Activated T-cell treated with anti-CD3 and anti-CD28 coated beads, Interleukin-2, amount 50 U/mL, for 24 hours (primary cell): Measurements from ENCODE around the gene EMC9.

Source experiments
- DNase-seq: peaks from one replicate; pipeline ENCODE4 v3.0.0-alpha.2; 2020
- H3K27ac Mint-ChIP-seq: 2 replicates; pipeline ENCODE4 v1.8.0; 2020; ENCODE audit warnings: mild to moderate bottlenecking, mixed read lengths
- H3K27me3 Mint-ChIP-seq: 2 replicates; pipeline ENCODE4 v1.8.0; 2020; ENCODE audit warnings: mixed read lengths
- H3K36me3 Mint-ChIP-seq: 2 replicates; pipeline ENCODE4 v1.8.0; 2020; ENCODE audit warnings: low read depth, mixed read lengths
- H3K4me1 Mint-ChIP-seq: 2 replicates; pipeline ENCODE4 v1.8.0; 2020; ENCODE audit warnings: low read depth, mixed read lengths
- H3K4me3 Mint-ChIP-seq: 2 replicates; pipeline ENCODE4 v1.8.0; 2020; ENCODE audit warnings: mild to moderate bottlenecking, moderate library complexity, mixed read lengths
- H3K9me3 Mint-ChIP-seq: 2 replicates; pipeline ENCODE4 v1.8.0; 2020; ENCODE audit warnings: mixed read lengths

EMC9 gene

GRCh38 chr14:24164518-24164991, 23.2 kb upstream of the EMC9 start:
- DNase-seq, result no peak
- H3K4me1 Mint-ChIP-seq, result peaks cover 67% of the 10 kb centered on the region
- peaks cover 94% of the 10 kb centered on the region for H3K36me3 Mint-ChIP-seq
- H3K27me3 Mint-ChIP-seq, result no peaks in the 10 kb centered on the region
- no peaks in the 10 kb centered on the region for H3K9me3 Mint-ChIP-seq
- H3K4me3 Mint-ChIP-seq, result no peak overlapping the region
- H3K27ac Mint-ChIP-seq, result peak overlapping the region; percentile 100

- H3K36me3 Mint-ChIP-seq, result peaks cover 95% of the 10 kb centered on the region
Observed at GRCh38 chr14:24162093-24162492, 20.7 kb upstream of the EMC9 start.

GRCh38 chr14:24160850-24161804, 19.7 kb upstream of the EMC9 start, which contains the start of gene IRF9:
Gene IRF9 (plus strand): TSS chr14:24161265. CDS start chr14:24162145, 880 bp downstream.
- Mint-ChIP-seq H3K4me3 (peak within 1 kb of the TSS; percentile 91), H3K27ac (peak within 1 kb of the TSS; percentile 100), H3K4me1 (peaks cover 57% of the 10 kb centered on the region), H3K36me3 (peaks cover 93% of the 10 kb centered on the region), H3K9me3 (no peaks in the 10 kb centered on the region), H3K27me3 (no peaks in the 10 kb centered on the region)
- DNase-seq, result peak; percentile 99

More at GRCh38 chr14:24162093-24162492, 20.7 kb upstream of the EMC9 start:
- peak overlapping the region; percentile 91 for H3K4me3 Mint-ChIP-seq
- peak overlapping the region; percentile 100 for H3K27ac Mint-ChIP-seq
- DNase-seq, result no peak
- peaks cover 63% of the 10 kb centered on the region for H3K4me1 Mint-ChIP-seq
- H3K9me3 Mint-ChIP-seq, result no peaks in the 10 kb centered on the region
- H3K27me3 Mint-ChIP-seq, result no peaks in the 10 kb centered on the region

- Mint-ChIP-seq H3K36me3 (peaks cover 92% of the 10 kb centered on the region), H3K9me3 (no peaks in the 10 kb centered on the region), H3K4me3 (no peak overlapping the region), H3K27me3 (no peaks in the 10 kb centered on the region), H3K27ac (peak overlapping the region; percentile 100), H3K4me1 (peaks cover 52% of the 10 kb centered on the region)
- no peak for DNase-seq
Observed at GRCh38 chr14:24160499-24160849, 19.1 kb upstream of the EMC9 start.

GRCh38 chr14:24159777-24160498, 18.5 kb upstream of the EMC9 start:
- H3K36me3 Mint-ChIP-seq, result peaks cover 92% of the 10 kb centered on the region
- DNase-seq, result no peak
- peaks cover 49% of the 10 kb centered on the region for H3K4me1 Mint-ChIP-seq
- H3K4me3 Mint-ChIP-seq, result no peak overlapping the region
- peak overlapping the region; percentile 100 for H3K27ac Mint-ChIP-seq
- H3K27me3 Mint-ChIP-seq, result no peaks in the 10 kb centered on the region
- no peaks in the 10 kb centered on the region for H3K9me3 Mint-ChIP-seq

- H3K27me3 Mint-ChIP-seq, result no peaks in the 10 kb centered on the region
- H3K36me3 Mint-ChIP-seq, result peaks cover 87% of the 10 kb centered on the region
- H3K4me3 Mint-ChIP-seq, result no peak overlapping the region
- peak overlapping the region; percentile 66 for H3K27ac Mint-ChIP-seq
- no peak for DNase-seq
- no peaks in the 10 kb centered on the region for H3K9me3 Mint-ChIP-seq
- H3K4me1 Mint-ChIP-seq, result peaks cover 27% of the 10 kb centered on the region
Observed at GRCh38 chr14:24157331-24157730, 15.9 kb upstream of the EMC9 start.

- peaks cover 22% of the 10 kb centered on the region for H3K4me1 Mint-ChIP-seq
- peaks cover 86% of the 10 kb centered on the region for H3K36me3 Mint-ChIP-seq
- H3K27ac Mint-ChIP-seq, result peak overlapping the region; percentile 66
- no peaks in the 10 kb centered on the region for H3K27me3 Mint-ChIP-seq
- no peak overlapping the region for H3K4me3 Mint-ChIP-seq
- no peaks in the 10 kb centered on the region for H3K9me3 Mint-ChIP-seq
- DNase-seq, result no peak
Observed at GRCh38 chr14:24156840-24157239, 15.4 kb upstream of the EMC9 start.

GRCh38 chr14:24155100-24155499, 13.7 kb upstream of the EMC9 start:
- Mint-ChIP-seq H3K9me3 (no peaks in the 10 kb centered on the region), H3K4me3 (no peak overlapping the region), H3K4me1 (peaks cover 15% of the 10 kb centered on the region), H3K27me3 (no peaks in the 10 kb centered on the region), H3K27ac (peak overlapping the region; percentile 73), H3K36me3 (peaks cover 86% of the 10 kb centered on the region)
- no peak for DNase-seq

GRCh38 chr14:24151404-24152080, 10.2 kb upstream of the EMC9 start:
- H3K4me1 Mint-ChIP-seq, result peaks cover 32% of the 10 kb centered on the region
- peaks cover 85% of the 10 kb centered on the region for H3K36me3 Mint-ChIP-seq
- no peak overlapping the region for H3K4me3 Mint-ChIP-seq
- H3K27ac Mint-ChIP-seq, result peak overlapping the region; percentile 20
- no peak for DNase-seq
- H3K9me3 Mint-ChIP-seq, result no peaks in the 10 kb centered on the region
- H3K27me3 Mint-ChIP-seq, result no peaks in the 10 kb centered on the region

GRCh38 chr14:24150993-24151392, 9.6 kb upstream of the EMC9 start:
- H3K36me3 Mint-ChIP-seq, result peaks cover 87% of the 10 kb centered on the region

GRCh38 chr14:24150567-24150966, 9.2 kb upstream of the EMC9 start:
- peaks cover 87% of the 10 kb centered on the region for H3K36me3 Mint-ChIP-seq
- H3K9me3 Mint-ChIP-seq, result no peaks in the 10 kb centered on the region
- H3K27ac Mint-ChIP-seq, result peak overlapping the region; percentile 74
- DNase-seq, result no peak
- H3K4me3 Mint-ChIP-seq, result no peak overlapping the region
- H3K27me3 Mint-ChIP-seq, result no peaks in the 10 kb centered on the region
- H3K4me1 Mint-ChIP-seq, result peaks cover 36% of the 10 kb centered on the region

More at GRCh38 chr14:24150993-24151392, 9.6 kb upstream of the EMC9 start:
- peak overlapping the region; percentile 74 for H3K27ac Mint-ChIP-seq
- H3K27me3 Mint-ChIP-seq, result no peaks in the 10 kb centered on the region
- H3K4me1 Mint-ChIP-seq, result peaks cover 32% of the 10 kb centered on the region
- DNase-seq, result no peak
- no peak overlapping the region for H3K4me3 Mint-ChIP-seq
- H3K9me3 Mint-ChIP-seq, result no peaks in the 10 kb centered on the region

GRCh38 chr14:24150061-24150460, 8.7 kb upstream of the EMC9 start:
- H3K36me3 Mint-ChIP-seq, result peaks cover 87% of the 10 kb centered on the region
- H3K4me3 Mint-ChIP-seq, result no peak overlapping the region
- H3K27me3 Mint-ChIP-seq, result no peaks in the 10 kb centered on the region
- H3K9me3 Mint-ChIP-seq, result no peaks in the 10 kb centered on the region
- no peak for DNase-seq
- peak overlapping the region; percentile 74 for H3K27ac Mint-ChIP-seq
- H3K4me1 Mint-ChIP-seq, result peaks cover 41% of the 10 kb centered on the region

- DNase-seq, result no peak
- peak overlapping the region; percentile 90 for H3K4me3 Mint-ChIP-seq
- no peaks in the 10 kb centered on the region for H3K27me3 Mint-ChIP-seq
- peaks cover 48% of the 10 kb centered on the region for H3K4me1 Mint-ChIP-seq
- H3K36me3 Mint-ChIP-seq, result peaks cover 87% of the 10 kb centered on the region
- peak overlapping the region; percentile 74 for H3K27ac Mint-ChIP-seq
- no peaks in the 10 kb centered on the region for H3K9me3 Mint-ChIP-seq
Observed at GRCh38 chr14:24149302-24149969, 8.0 kb upstream of the EMC9 start.
